ENCODE data around the gene CNNM4.

DNA sequence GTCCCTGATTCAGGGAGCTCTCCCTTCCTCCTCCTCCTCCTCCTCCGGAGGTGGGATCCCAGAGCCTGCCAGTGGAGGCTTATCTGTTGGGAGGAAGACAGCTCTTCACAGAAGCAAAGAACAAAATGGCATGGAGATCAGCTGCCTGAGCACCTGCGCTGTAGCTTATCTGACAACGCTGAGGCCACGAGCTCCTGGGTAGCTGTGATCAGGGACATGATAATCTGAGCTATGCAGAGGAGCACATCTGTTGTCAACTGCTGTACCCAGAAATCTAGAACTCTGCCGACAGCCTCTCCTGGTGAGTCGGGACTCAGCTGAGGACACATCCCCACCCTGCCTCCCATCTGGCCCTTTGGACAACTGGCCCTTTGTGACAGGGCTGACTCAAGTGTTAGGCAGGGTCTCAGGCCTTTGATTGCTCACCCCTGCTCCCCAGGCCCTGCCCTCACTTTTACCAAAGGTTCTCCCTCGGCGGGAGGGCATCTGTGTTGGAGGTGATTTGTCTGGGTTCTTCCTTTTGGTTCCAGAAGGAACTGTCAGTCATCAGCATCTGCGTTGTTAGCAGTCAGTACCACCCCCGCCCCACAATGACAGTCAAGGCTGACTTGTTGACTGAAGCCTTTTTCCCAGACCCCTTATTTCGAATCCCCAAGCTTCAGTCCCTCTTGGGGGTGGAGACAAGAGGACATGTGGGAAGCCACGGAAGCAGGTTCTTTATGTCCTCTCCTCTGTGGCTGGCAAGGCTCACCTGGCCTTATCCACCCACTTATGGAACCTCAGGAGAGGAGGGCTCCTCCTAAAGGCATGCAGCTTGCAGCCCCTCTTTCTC, 49.5 kb downstream of the CNNM4 start:
- no peak for TF ChIP-seq POLR2A (IDR thresholded peaks at IDR 0.05)
- TF ChIP-seq, protein P1, sequence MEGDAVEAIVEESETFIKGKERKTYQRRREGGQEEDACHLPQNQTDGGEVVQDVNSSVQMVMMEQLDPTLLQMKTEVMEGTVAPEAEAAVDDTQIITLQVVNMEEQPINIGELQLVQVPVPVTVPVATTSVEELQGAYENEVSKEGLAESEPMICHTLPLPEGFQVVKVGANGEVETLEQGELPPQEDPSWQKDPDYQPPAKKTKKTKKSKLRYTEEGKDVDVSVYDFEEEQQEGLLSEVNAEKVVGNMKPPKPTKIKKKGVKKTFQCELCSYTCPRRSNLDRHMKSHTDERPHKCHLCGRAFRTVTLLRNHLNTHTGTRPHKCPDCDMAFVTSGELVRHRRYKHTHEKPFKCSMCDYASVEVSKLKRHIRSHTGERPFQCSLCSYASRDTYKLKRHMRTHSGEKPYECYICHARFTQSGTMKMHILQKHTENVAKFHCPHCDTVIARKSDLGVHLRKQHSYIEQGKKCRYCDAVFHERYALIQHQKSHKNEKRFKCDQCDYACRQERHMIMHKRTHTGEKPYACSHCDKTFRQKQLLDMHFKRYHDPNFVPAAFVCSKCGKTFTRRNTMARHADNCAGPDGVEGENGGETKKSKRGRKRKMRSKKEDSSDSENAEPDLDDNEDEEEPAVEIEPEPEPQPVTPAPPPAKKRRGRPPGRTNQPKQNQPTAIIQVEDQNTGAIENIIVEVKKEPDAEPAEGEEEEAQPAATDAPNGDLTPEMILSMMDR (IDR thresholded peaks at IDR 0.05): no peak

Data from right lobe of liver (tissue), 4 donors.